ENCODE results near the gene VWCE.

VWCE gene

DNA sequence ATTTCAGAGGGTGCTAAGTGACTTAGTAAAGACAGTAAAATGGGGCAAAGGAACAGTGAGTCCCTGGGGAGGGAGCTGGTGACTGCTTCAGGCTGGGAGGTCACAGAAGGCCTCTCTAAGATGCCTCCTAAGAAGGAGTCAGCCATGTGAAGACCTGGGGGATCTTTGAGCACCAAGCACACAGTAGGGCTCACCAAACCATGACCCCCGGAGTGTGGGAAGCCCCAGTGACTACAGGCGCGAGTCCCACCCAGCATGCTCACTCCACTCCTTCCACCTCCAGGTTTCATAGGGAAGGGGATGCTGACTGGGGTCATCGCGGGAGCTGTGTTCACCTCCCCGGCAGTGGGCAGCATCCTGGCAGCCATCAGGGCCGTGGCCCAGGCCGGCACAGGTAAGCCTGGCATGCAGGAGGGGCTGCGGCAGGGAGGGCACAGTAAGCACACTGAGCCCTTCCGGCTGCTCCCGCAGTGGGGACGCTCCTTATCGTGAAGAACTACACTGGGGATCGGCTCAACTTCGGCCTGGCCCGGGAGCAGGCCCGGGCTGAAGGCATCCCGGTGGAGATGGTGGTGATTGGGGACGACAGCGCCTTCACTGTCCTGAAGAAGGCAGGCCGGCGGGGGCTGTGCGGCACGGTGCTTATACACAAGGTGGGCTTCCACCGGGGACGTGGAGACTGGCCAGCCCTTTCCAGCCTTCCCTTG is 43.8 kb upstream of the VWCE start:
- Histone ChIP-seq H4K20me1 (ENCODE audit: control insufficient read depth, insufficient read depth, low read depth, low read length) (no peaks in the 10 kb centered on the region), H3K27me3 (ENCODE audit: control insufficient read depth, low read length) (no peaks in the 10 kb centered on the region), H3K9me3 (ENCODE audit: control insufficient read depth, insufficient read depth, low read length) (no peaks in the 10 kb centered on the region), H3K79me2 (ENCODE audit: control insufficient read depth, low read length) (0 out of 2 replicates have a peak, but pooled peaks cover 3% of the 10 kb centered on the region), H3K9me2 (replicated peaks; ENCODE audit: control insufficient read depth, low read length) (no peaks in the 10 kb centered on the region), H3K36me3 (ENCODE audit: control insufficient read depth, low read length) (peaks cover 16% of the 10 kb centered on the region), H3K4me1 (ENCODE audit: control insufficient read depth, low read length) (peaks cover 30% of the 10 kb centered on the region), H3K4me3 (ENCODE audit: low read length) (no peak overlapping the region), H3K27ac (ENCODE audit: low read depth, low read length) (no peak overlapping the region), H3F3A (ENCODE audit: control insufficient read depth, insufficient read depth) (0 out of 2 replicates have a peak, but pooled peaks cover 4% of the 10 kb centered on the region), H3K4me2 (ENCODE audit: low read length) (no peak overlapping the region)
- no peak for TF ChIP-seq EZH2phosphoT487 (IDR thresholded peaks at IDR 0.05; ENCODE audit: borderline replicate concordance, low read length)

- no peaks in the 10 kb centered on the region for H4K20me1 ChIP-seq (ENCODE audit: control insufficient read depth, insufficient read depth, low read depth, low read length)
- no peak overlapping the region for H3K27ac ChIP-seq (ENCODE audit: low read depth, low read length)
- 0 out of 2 replicates have a peak, but pooled peaks cover 4% of the 10 kb centered on the region for H3F3A ChIP-seq (ENCODE audit: control insufficient read depth, insufficient read depth)
- TF ChIP-seq CTCF (IDR thresholded peaks at IDR 0.05; ENCODE audit: low read depth, low read length, poor library complexity, severe bottlenecking) = no peak
- no peak for TF ChIP-seq EZH2phosphoT487 (IDR thresholded peaks at IDR 0.05; ENCODE audit: borderline replicate concordance, low read length)
- no peaks in the 10 kb centered on the region for H3K9me3 ChIP-seq (ENCODE audit: control insufficient read depth, insufficient read depth, low read length)
- H3K4me2 ChIP-seq (ENCODE audit: low read length) = no peak overlapping the region
- peaks cover 16% of the 10 kb centered on the region for H3K36me3 ChIP-seq (ENCODE audit: control insufficient read depth, low read length)
- peaks cover 10% of the 10 kb centered on the region for H3K79me2 ChIP-seq (ENCODE audit: control insufficient read depth, low read length)
- H3K4me1 ChIP-seq (ENCODE audit: control insufficient read depth, low read length) = peaks cover 35% of the 10 kb centered on the region
- no peaks in the 10 kb centered on the region for H3K9me2 ChIP-seq (replicated peaks; ENCODE audit: control insufficient read depth, low read length)
- no peaks in the 10 kb centered on the region for H3K27me3 ChIP-seq (ENCODE audit: control insufficient read depth, low read length)
- no peak overlapping the region for H3K4me3 ChIP-seq (ENCODE audit: low read length)
These were observed 42.8 kb upstream of the VWCE start for GRCh38 chr11:61337706-61338470.

DNA sequence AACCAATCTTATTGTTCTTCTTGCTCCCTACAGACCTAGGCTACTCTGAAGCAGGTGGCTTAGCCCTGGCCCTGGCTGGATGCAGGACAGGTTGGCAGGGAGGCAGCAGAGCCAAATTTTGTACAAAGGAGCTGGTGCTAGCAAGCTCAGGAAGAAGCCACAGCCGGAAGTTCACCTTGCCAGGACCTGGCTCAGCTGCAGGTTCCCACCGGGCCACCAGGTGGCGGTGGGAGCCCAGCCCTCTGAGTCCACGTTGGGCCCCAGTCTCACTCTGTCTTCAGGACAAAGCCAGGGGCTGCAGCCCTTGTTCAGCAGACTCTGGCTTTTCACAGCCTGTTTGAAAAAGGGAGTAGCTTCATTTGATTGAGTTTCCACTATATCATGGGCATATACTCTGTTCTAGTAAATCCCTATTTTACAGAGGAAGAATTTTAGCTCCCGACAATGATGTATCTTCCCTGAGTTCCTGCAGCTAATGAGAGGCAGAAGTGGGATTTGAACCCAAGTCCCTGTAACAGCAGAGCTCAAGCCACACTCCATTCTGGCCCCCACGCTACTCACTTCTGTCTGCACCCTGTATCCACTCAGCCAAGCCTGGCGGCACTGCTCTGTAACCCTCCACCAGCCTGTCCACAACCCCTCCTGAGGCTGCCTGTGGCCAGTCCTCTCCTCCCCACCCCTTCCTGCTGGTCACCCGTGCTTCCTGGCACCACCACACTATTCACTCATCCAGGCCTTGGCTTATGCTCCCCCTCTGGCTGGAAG is 41.2 kb upstream of the VWCE start:
- Histone ChIP-seq H3F3A (ENCODE audit: control insufficient read depth, insufficient read depth) (0 out of 2 replicates have a peak, but pooled peaks cover 4% of the 10 kb centered on the region), H3K79me2 (ENCODE audit: control insufficient read depth, low read length) (peaks cover 26% of the 10 kb centered on the region), H3K27ac (ENCODE audit: low read depth, low read length) (peak overlapping the region; percentile 21; the same call in 1 of the 2 replicates), H4K20me1 (ENCODE audit: control insufficient read depth, insufficient read depth, low read depth, low read length) (peaks cover 4% of the 10 kb centered on the region; the same call in 1 of the 2 replicates), H3K9me2 (replicated peaks; ENCODE audit: control insufficient read depth, low read length) (no peaks in the 10 kb centered on the region), H3K27me3 (ENCODE audit: control insufficient read depth, low read length) (no peaks in the 10 kb centered on the region), H3K36me3 (ENCODE audit: control insufficient read depth, low read length) (peaks cover 17% of the 10 kb centered on the region), H3K4me2 (ENCODE audit: low read length) (peak overlapping the region; percentile 59), H3K4me3 (ENCODE audit: low read length) (peak overlapping the region; percentile 34), H3K4me1 (ENCODE audit: control insufficient read depth, low read length) (peaks cover 42% of the 10 kb centered on the region), H3K9me3 (ENCODE audit: control insufficient read depth, insufficient read depth, low read length) (no peaks in the 10 kb centered on the region)
- TF ChIP-seq EZH2phosphoT487 (IDR thresholded peaks at IDR 0.05; ENCODE audit: borderline replicate concordance, low read length) (no peak), CTCF (IDR thresholded peaks at IDR 0.05; ENCODE audit: low read depth, low read length, poor library complexity, severe bottlenecking) (peak; percentile 98)
